Hair follicular keratinocyte (primary cell): ENCODE data around the gene CDC42SE1. TPM values are rescaled to one million over a fixed set of nuclear protein-coding genes. Genes with fewer than 3 reads are reported as not detected.

Experiments
- total RNA-seq: library from RNA; depleted of rRNA; stranded (reverse); fragments of >200 nt; gene quantifications from 2 replicates; pipeline ENCODE4 v1.2.3, GENCODE V29; 2015

The CDC42SE1 gene, protein sequence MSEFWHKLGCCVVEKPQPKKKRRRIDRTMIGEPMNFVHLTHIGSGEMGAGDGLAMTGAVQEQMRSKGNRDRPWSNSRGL
- total RNA-seq = 87.9 and 97.3 TPM in 2 replicates

DNA sequence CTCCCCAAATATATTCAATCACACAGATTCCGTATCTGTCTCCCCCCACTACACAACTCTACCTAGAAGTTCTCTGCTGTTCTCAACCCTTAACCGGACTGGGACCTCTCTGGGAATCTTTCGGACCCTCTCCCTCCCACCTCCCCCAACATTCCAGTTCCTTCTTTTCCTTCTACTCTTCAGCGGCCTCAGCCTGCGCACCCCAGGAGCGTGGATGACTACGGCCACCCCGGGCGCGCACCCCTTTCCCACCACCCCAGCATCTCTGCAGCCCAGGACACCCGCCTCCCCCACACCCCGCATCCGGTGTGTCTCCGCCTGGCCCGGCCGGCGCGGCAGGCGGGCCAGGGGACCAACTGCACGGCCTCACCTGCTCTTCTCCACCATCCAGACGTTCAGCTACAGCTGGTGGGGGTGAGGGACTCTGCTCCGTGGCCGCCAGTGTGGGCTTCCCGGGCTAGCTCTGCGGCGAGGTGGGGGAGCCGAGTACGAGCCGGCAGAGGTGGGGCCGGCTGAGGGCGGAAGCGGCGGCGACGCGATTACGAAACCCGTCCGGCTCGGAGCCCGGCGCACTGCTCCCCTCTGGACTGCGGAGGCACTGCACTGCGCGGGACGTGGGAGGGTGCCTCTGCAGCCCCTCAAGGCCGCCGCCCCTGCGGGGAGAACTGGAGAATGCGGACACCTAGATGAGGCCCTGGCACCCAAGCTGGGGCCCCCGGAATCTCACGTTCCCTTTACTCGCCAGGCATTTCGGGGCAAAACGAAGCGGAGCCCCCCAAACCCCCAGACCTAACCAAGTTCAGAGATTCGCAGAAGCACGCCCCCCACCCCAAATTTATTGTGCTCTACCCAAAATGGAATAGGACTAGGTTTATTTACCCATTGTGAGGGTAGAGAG is at the start of gene CDC42SE1:
TSS of gene CDC42SE1 (minus strand) at position 514 of the 898 bp plus-strand sequence. CDS start 3,892 bp downstream, outside the sequence.

DNA sequence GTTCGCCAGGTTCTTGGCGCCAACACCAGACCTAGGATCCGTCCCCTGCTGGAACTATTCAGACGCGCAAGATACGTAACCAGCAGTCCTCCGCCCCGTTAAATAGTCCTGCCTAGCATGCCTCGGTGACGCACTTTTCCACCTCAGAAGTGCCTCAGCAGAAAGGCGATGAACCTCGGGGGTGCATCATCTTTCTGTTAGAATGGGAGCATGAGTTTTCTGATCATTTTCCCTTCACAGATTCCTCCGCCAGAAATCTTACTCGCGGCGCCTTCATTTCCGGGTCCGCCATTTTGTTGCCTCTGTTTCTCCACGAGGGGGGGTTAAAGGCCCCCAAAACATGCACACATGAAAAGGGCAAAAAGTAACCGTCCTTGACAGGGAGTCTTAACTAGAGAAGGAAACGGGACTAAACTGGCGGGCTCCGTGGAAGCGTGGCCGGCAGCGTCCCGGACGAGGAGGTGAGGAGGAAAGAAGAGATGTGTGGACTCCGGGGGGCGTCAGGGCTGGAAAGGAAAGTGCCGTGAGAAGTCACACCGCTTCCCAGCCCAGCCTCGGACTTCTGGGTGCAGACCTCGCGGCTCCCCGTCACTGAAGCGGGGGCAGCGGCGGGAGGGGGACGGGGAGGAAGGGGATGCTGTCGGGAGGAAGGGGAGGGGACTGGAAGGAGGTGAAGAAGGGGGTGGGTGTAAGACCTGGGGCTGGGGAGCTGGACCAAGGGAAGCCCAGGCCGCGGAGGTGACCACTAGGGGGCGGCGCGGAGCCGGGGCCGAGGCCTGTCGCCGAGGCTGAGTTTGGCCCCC is 11.3 kb upstream of the CDC42SE1 start, which contains the start of gene GABPB2:
TSS of gene GABPB2 (plus strand) at position 288 of the 803 bp plus-strand sequence. CDS start 17,429 bp downstream, outside the sequence.

DNA sequence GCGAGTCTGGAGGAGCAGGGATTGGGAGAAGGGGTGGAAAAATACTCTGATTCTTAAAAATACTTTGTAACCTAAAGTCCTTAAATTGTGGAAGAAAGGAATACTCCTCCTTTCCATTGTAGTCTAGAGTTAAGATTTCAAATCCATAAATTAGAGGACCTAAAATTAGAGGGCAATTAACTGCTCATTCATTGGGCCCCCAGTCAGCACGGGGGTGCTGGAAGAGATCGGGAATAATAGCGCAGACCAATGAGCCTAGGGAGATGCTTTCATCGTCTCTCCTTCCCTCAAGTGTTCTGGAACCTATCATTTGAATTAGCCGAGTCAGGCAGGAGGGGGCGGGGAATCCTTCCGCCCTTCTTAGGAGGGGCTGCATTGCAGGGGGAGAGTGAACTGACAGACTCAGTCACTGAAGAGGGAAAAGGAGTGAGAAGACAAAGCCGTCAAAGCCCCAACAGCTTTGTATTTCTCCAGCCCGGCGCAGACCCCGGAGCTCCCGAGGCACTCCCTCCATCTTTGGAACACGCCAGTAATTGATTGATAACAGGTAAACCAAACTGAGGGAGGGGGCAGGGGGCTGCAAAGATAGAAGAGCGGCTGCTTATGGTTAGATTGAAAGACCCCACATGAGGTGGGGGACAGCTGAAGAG is 710 bp upstream of the CDC42SE1 start, which contains the start of gene MLLT11:
TSS of gene MLLT11 (plus strand) at position 391 of the 650 bp plus-strand sequence. CDS start 6,828 bp downstream, outside the sequence.

DNA sequence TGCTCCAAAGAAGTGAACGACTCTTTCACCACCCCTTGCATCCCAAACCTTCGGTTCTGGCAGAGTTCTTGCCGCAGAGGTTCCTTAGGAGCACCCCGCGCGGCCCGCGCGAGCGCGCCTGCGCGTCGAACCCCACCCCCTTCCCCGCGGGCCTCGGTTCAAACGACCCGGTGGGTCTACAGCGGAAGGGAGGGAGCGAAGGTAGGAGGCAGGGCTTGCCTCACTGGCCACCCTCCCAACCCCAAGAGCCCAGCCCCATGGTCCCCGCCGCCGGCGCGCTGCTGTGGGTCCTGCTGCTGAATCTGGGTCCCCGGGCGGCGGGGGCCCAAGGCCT is 11.9 kb downstream of the CDC42SE1 start, which contains the start of gene C1orf56:
TSS of gene C1orf56 (plus strand) at position 161 of the 334 bp plus-strand sequence. CDS start at position 258, 97 bp downstream.

DNA sequence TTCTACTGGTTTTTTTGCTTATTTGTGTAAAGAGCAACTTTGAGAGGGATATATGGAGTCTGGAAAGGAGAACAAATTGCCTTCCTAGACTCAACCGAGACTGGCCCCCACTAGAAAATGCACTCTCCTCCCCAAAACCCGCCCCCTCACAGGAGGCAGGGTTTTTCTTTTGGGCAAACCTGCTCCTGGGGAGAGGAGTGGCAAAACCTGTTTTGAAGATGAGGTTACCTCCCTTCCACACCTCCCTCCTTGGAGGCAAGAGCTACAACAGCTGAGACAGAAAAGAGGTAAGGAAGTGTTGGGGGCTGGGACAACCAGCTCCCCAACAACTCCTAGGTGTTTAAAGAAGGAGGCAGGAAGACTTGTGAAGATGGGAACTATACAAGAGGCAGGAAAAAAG is 23.1 kb downstream of the CDC42SE1 start, which contains the start of gene BNIPL:
TSS of gene BNIPL (plus strand) at position 231 of the 400 bp plus-strand sequence. CDS start at position 371, 140 bp downstream.

DNA sequence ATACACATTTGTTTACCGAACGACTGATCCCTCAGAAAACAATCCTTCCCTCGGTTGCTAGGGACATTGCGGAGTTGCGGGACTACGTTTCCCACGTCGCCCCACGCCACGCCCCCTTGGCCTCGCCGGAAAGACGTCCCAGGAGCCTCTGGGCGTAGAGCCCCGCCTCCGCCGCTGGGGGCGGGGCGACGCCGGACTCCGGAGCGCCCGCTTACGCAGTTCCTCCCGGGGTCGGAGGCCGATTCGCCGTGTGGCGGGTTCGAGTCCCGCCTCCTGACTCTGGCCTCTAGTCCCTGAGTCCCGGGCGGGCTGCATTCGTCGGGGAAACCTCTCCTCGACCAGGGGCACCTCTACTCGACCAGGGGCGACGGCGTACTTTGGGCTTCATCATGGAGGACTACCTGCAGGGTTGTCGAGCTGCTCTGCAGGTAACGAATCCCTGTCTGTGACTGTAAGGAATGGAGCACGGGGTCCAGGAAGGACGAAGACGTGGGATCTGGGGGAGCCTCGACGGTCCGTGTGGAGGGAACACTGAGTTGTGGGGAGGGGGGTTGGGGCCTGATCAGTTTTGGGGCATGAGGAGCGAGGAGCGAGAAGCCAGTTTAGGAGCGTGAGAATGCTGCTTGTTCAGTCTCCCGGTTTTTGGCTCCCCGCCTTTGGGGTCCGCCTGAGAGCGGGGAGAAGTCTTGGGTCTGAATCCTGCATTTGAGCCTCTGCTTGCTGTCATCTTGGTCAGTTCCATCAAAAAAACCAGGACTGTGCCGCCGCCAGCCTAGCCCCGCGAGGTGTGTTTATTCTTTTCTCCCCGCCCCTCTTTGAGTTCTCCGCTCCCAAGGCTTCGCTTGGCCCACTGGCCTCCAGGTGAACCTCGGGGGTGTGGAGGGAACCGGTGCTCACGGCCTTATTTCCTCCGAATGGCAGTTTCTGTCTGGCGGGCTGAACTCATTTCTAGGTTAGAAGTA is 50.9 kb downstream of the CDC42SE1 start, which contains the start of gene PRUNE1:
TSS of gene PRUNE1 (plus strand) at position 206 of the 962 bp plus-strand sequence. CDS start at position 390, 184 bp downstream.

DNA sequence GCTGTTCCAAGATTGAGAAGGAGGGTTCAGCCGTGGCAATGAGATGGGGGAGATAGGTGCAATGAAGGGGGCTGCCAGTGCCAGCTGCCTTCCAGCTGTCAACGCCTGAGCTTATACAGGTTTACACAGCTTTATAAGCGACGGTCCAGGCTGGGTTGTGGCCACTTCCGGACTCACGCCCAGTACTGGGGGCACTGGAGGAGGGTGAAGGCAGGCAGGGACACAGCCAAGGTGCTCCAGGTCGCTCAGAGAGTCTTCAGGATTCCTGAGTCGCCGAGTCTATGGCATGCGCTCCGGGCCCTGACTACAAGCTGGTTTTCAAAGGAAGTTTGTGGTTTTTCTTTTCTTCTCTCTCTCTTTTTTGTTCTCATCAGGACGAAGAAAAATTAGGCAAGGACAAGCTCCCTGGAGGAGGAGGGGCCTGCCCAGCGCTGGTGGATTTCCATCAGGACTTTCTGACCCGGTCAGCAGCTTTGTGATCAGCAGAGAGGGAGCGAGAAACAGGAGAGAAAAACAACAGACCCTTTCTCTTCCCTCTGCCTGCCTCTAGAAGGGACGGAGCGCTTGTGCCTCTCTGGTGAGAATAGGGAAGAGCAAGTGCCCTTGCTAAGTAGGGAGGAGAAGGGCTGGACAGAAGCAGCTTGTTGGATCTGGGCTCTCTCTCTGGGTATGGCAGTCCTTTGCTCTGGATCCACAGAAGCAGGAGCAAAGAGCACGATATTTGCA is 52.9 kb downstream of the CDC42SE1 start, which contains the start of gene MINDY1:
TSS of gene MINDY1 (minus strand) at position 576 of the 726 bp plus-strand sequence. CDS start 4,285 bp downstream, outside the sequence.

Other genes with a start within 250 kb of the CDC42SE1 start
- gene ARNT, start 183.0 kb downstream of the CDC42SE1 start, total RNA-seq = 16.7 and 19.4 TPM in 2 replicates
- gene CTXND2, start 172.5 kb downstream of the CDC42SE1 start, total RNA-seq = not detected in 2 replicates
- 18.8 and 28.3 TPM in 2 replicates for gene SETDB1, start 133.3 kb downstream of the CDC42SE1 start, total RNA-seq
- gene CERS2, start 84.8 kb downstream of the CDC42SE1 start, total RNA-seq = 111 and 112 TPM in 2 replicates
- gene ANXA9, start 77.3 kb downstream of the CDC42SE1 start, total RNA-seq = 0.31 and 0.61 TPM in 2 replicates
- 8.8 and 12.7 TPM in 2 replicates for gene MINDY1, start 52.7 kb downstream of the CDC42SE1 start, total RNA-seq
- gene PRUNE1, start 51.2 kb downstream of the CDC42SE1 start, total RNA-seq = 11.5 and 18.2 TPM in 2 replicates
- gene BNIPL, start 23.0 kb downstream of the CDC42SE1 start, total RNA-seq = 1.2 and 7.6 TPM in 2 replicates
- 0.94 and 1.7 TPM in 2 replicates for gene C1orf56, start 11.9 kb downstream of the CDC42SE1 start, total RNA-seq
- gene MLLT11, start 775 bp upstream of the CDC42SE1 start, total RNA-seq = 9.3 and 9.6 TPM in 2 replicates
- gene GABPB2, start 11.1 kb upstream of the CDC42SE1 start, total RNA-seq = 7.7 and 9.2 TPM in 2 replicates
- 0.47 and 0.84 TPM in 2 replicates for gene SEMA6C, start 87.0 kb upstream of the CDC42SE1 start, total RNA-seq
- gene TNFAIP8L2, start 97.0 kb upstream of the CDC42SE1 start, total RNA-seq = not detected in 2 replicates
- gene LYSMD1, start 106.3 kb upstream of the CDC42SE1 start, total RNA-seq = 6.0 and 6.5 TPM in 2 replicates
- gene SCNM1, start 106.5 kb upstream of the CDC42SE1 start, total RNA-seq = 23.0 and 39.4 TPM in 2 replicates
- gene TMOD4, start 116.4 kb upstream of the CDC42SE1 start, total RNA-seq = 1.2 TPM in 1 of 2 replicates, not detected in the other
- 43.2 and 55.1 TPM in 2 replicates for gene VPS72, start 130.6 kb upstream of the CDC42SE1 start, total RNA-seq
- 40.2 and 48.3 TPM in 2 replicates for gene PIP5K1A, start 138.9 kb upstream of the CDC42SE1 start, total RNA-seq
- gene PSMD4, start 195.1 kb upstream of the CDC42SE1 start, total RNA-seq = 121 and 161 TPM in 2 replicates
- 13.3 and 14.2 TPM in 2 replicates for gene ZNF687, start 222.7 kb upstream of the CDC42SE1 start, total RNA-seq